SK-N-SH treated with all-trans-retinoic acid at 6 μM for 48 hours (cell line): ENCODE data around the gene ZNF490.

Source experiments
- ARNTL ChIP-seq: fragments of 450-650 bp; formaldehyde crosslinking; IDR thresholded peaks from 2 replicates; pipeline ENCODE4 v1.5.0; 2020; ENCODE audit warnings: low read depth, mild to moderate bottlenecking, moderate library complexity, borderline replicate concordance
- BACH2 ChIP-seq: fragments of 250-450 bp; sonication (Bioruptor Pico); IDR thresholded peaks from 2 replicates; pipeline ENCODE4 v1.9.0; 2021; ENCODE audit warnings: mild to moderate bottlenecking, borderline replicate concordance
- CSDC2 ChIP-seq: fragments of 250-450 bp; sonication (Bioruptor Pico); IDR thresholded peaks from 2 replicates; pipeline ENCODE4 v1.5.0; 2020; ENCODE audit warnings: mild to moderate bottlenecking, moderate library complexity
- OSR1 ChIP-seq: fragments of 250-450 bp; sonication (Bioruptor Pico); IDR thresholded peaks from 2 replicates; pipeline ENCODE4 v1.8.0; 2022; ENCODE audit warnings: moderate library complexity, mild to moderate bottlenecking, inconsistent platforms
- RARB ChIP-seq: fragments of 250-450 bp; sonication (Bioruptor Pico); IDR thresholded peaks from 2 replicates; pipeline ENCODE4 v1.8.0; 2021; ENCODE audit warnings: mild to moderate bottlenecking, moderate library complexity
- SNAI2 ChIP-seq: fragments of 250-450 bp; sonication (Bioruptor Pico); IDR thresholded peaks from 2 replicates; pipeline ENCODE4 v1.5.0; 2020; ENCODE audit warnings: mild to moderate bottlenecking, moderate library complexity
- ZFP3 ChIP-seq: fragments of 250-450 bp; sonication (Bioruptor Pico); IDR thresholded peaks from 2 replicates; pipeline ENCODE4 v1.5.0; 2020; ENCODE audit warnings: mild to moderate bottlenecking, moderate library complexity
- ZFP30 ChIP-seq: fragments of 450-650 bp; formaldehyde crosslinking; IDR thresholded peaks from 2 replicates; pipeline ENCODE4 v1.5.0; 2022; ENCODE audit warnings: mild to moderate bottlenecking, moderate library complexity
- TF ChIP-seq, protein P1 (sequence below): fragments of 250-450 bp; sonication (Bioruptor Pico); IDR thresholded peaks from 2 replicates; pipeline ENCODE4 v1.8.0; 2020; ENCODE audit warnings: mild to moderate bottlenecking, moderate library complexity, borderline replicate concordance
- TF ChIP-seq, protein P2 (sequence below): fragments of 250-450 bp; sonication (Bioruptor Pico); IDR thresholded peaks from 2 replicates; pipeline ENCODE4 v1.8.0; 2021; ENCODE audit warnings: low read depth, mild to moderate bottlenecking, moderate library complexity, borderline replicate concordance
- TF ChIP-seq, protein P3 (sequence below): fragments of 250-450 bp; sonication (Bioruptor Pico); IDR thresholded peaks from 2 replicates; pipeline ENCODE4 v1.5.1; 2020; ENCODE audit warnings: low read depth, mild to moderate bottlenecking, moderate library complexity

DNA sequence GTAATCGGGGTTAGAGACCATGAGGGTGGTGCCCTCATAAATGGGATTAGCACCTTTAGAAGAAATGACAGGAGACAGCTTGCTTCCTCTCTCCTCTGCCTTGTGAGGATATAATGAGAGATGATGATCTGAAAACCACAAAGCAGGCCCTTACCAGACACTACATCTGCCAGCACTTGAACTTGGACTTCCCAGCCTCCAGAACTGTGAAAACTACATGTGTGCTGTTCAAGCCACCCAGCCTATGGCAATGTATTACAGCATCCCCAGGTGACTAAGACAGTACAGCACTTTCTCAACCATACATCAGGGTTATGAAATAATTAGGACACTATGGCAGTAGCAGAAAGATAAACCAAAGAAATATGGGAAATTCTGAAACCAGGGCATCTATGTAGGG lies 66.8 kb downstream of the ZNF490 start:
- TF ChIP-seq, protein P1, sequence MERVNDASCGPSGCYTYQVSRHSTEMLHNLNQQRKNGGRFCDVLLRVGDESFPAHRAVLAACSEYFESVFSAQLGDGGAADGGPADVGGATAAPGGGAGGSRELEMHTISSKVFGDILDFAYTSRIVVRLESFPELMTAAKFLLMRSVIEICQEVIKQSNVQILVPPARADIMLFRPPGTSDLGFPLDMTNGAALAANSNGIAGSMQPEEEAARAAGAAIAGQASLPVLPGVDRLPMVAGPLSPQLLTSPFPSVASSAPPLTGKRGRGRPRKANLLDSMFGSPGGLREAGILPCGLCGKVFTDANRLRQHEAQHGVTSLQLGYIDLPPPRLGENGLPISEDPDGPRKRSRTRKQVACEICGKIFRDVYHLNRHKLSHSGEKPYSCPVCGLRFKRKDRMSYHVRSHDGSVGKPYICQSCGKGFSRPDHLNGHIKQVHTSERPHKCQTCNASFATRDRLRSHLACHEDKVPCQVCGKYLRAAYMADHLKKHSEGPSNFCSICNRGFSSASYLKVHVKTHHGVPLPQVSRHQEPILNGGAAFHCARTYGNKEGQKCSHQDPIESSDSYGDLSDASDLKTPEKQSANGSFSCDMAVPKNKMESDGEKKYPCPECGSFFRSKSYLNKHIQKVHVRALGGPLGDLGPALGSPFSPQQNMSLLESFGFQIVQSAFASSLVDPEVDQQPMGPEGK (CRISPR knock-in tag) = no peak
- no peak for TF ChIP-seq RARB (CRISPR knock-in tag)
- TF ChIP-seq ARNTL = no peak
- TF ChIP-seq CSDC2 (CRISPR knock-in tag) = no peak
- TF ChIP-seq, protein P2, sequence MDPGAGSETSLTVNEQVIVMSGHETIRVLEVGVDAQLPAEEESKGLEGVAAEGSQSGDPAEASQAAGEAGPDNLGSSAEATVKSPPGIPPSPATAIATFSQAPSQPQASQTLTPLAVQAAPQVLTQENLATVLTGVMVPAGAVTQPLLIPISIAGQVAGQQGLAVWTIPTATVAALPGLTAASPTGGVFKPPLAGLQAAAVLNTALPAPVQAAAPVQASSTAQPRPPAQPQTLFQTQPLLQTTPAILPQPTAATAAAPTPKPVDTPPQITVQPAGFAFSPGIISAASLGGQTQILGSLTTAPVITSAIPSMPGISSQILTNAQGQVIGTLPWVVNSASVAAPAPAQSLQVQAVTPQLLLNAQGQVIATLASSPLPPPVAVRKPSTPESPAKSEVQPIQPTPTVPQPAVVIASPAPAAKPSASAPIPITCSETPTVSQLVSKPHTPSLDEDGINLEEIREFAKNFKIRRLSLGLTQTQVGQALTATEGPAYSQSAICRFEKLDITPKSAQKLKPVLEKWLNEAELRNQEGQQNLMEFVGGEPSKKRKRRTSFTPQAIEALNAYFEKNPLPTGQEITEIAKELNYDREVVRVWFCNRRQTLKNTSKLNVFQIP = no peak
- TF ChIP-seq, protein P3, sequence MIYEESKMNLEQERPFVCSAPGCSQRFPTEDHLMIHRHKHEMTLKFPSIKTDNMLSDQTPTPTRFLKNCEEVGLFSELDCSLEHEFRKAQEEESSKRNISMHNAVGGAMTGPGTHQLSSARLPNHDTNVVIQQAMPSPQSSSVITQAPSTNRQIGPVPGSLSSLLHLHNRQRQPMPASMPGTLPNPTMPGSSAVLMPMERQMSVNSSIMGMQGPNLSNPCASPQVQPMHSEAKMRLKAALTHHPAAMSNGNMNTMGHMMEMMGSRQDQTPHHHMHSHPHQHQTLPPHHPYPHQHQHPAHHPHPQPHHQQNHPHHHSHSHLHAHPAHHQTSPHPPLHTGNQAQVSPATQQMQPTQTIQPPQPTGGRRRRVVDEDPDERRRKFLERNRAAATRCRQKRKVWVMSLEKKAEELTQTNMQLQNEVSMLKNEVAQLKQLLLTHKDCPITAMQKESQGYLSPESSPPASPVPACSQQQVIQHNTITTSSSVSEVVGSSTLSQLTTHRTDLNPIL = no peak
- no peak for TF ChIP-seq BACH2 (CRISPR knock-in tag)
- no peak for TF ChIP-seq SNAI2 (CRISPR knock-in tag)
- TF ChIP-seq ZFP30 = no peak
- TF ChIP-seq OSR1 (CRISPR knock-in tag) = no peak
- TF ChIP-seq ZFP3 (CRISPR knock-in tag) = no peak
